ENCODE measurements around the gene SF3B3. TPM values are rescaled to one million over a fixed set of nuclear protein-coding genes. Genes with fewer than 3 reads are reported as not detected.

Gene SF3B3
- total RNA-seq, 1 experiment from 2014 or later = 403 TPM

DNA sequence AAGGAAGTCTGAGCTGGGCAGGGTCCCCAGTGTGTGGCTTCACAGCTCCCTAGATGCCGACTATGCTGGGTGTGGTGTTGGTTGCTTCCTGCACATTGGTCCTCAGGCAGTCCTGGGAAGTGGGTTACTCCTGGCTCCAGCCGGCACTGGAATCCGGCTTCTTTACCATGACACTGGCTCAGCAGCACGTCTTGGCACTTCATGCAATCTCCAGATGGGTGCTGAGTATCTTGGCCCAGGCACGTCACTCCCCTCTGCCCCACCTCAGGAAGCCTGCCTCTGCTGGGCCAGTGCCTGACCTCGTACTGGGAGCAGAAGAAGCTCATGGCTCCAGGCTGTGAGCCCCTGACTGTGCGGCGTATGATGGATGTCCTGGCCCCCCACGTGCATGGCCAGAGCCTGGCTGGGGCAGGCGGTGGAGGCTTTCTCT lies 44.7 kb upstream of the SF3B3 start:
- ChIA-PET RAD21 (ENCODE audit: low non-redundant PET in 1 of 2, low total read pairs in 2 of 2, uncharacterized antibody in 2 of 2, unreplicated experiment in 2 of 2) (no interaction called here), POLR2A (no interaction called here), CTCF (no interaction called here)
- TF ChIP-seq ELF1 (IDR thresholded peaks at IDR 0.05; ENCODE audit: borderline replicate concordance, low read depth) (no peak), JUND (IDR thresholded peaks at IDR 0.05) (no peak), SP1 (IDR thresholded peaks at IDR 0.05; ENCODE audit: low read depth) (no peak), EZH2phosphoT487 (IDR thresholded peaks at IDR 0.05; ENCODE audit: borderline replicate concordance) (no peak), EGR1 (IDR thresholded peaks at IDR 0.05; ENCODE audit: low read depth) (no peak), ZNF274 (IDR thresholded peaks at IDR 0.05; ENCODE audit: low read depth, low read length) (no peak), ATF3 (IDR thresholded peaks at IDR 0.05) (no peak), POLR2AphosphoS5 (IDR thresholded peaks at IDR 0.05; ENCODE audit: low read depth, low read length) (no peak), REST (IDR thresholded peaks at IDR 0.05; ENCODE audit: low read depth) (no peak), CEBPB (IDR thresholded peaks at IDR 0.05; ENCODE audit: low read depth) (no peak), SRF (IDR thresholded peaks at IDR 0.05; ENCODE audit: low read depth) (no peak), CBX3 (IDR thresholded peaks at IDR 0.05; ENCODE audit: low read depth) (no peak), SIN3A (IDR thresholded peaks at IDR 0.05; ENCODE audit: low read depth) (no peak), EZH2 (IDR thresholded peaks at IDR 0.05) (no peak), FOSL1 (IDR thresholded peaks at IDR 0.05; ENCODE audit: low read depth) (no peak), ZFX (IDR thresholded peaks at IDR 0.05) (no peak)
- TF ChIP-seq, protein P1, sequence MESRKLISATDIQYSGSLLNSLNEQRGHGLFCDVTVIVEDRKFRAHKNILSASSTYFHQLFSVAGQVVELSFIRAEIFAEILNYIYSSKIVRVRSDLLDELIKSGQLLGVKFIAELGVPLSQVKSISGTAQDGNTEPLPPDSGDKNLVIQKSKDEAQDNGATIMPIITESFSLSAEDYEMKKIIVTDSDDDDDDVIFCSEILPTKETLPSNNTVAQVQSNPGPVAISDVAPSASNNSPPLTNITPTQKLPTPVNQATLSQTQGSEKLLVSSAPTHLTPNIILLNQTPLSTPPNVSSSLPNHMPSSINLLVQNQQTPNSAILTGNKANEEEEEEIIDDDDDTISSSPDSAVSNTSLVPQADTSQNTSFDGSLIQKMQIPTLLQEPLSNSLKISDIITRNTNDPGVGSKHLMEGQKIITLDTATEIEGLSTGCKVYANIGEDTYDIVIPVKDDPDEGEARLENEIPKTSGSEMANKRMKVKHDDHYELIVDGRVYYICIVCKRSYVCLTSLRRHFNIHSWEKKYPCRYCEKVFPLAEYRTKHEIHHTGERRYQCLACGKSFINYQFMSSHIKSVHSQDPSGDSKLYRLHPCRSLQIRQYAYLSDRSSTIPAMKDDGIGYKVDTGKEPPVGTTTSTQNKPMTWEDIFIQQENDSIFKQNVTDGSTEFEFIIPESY (IDR thresholded peaks at IDR 0.05; ENCODE audit: extremely low read depth, insufficient replicate concordance, low read length) = no peak
- TF ChIP-seq, protein P2, sequence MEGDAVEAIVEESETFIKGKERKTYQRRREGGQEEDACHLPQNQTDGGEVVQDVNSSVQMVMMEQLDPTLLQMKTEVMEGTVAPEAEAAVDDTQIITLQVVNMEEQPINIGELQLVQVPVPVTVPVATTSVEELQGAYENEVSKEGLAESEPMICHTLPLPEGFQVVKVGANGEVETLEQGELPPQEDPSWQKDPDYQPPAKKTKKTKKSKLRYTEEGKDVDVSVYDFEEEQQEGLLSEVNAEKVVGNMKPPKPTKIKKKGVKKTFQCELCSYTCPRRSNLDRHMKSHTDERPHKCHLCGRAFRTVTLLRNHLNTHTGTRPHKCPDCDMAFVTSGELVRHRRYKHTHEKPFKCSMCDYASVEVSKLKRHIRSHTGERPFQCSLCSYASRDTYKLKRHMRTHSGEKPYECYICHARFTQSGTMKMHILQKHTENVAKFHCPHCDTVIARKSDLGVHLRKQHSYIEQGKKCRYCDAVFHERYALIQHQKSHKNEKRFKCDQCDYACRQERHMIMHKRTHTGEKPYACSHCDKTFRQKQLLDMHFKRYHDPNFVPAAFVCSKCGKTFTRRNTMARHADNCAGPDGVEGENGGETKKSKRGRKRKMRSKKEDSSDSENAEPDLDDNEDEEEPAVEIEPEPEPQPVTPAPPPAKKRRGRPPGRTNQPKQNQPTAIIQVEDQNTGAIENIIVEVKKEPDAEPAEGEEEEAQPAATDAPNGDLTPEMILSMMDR (IDR thresholded peaks at IDR 0.05 in 2 of 3, conservative IDR thresholded peaks at IDR 0.05 in 1 of 3; ENCODE audit: borderline replicate concordance in 1 of 3, insufficient read depth in 1 of 3, low read depth in 2 of 3, low read length in 2 of 3) = no peak
- TF ChIP-seq, protein P3, sequence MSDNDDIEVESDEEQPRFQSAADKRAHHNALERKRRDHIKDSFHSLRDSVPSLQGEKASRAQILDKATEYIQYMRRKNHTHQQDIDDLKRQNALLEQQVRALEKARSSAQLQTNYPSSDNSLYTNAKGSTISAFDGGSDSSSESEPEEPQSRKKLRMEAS (IDR thresholded peaks at IDR 0.05) = no peak
- no peak overlapping the region for H3K27ac ChIP-seq (ENCODE audit: low read depth, low read length)
- peaks cover 26 to 36% of the 10 kb centered on the region in 2 experiments for H3K4me1 ChIP-seq (ENCODE audit: control insufficient read depth in 1 of 2, insufficient read depth in 2 of 2, low read length in 2 of 2)
- H3K9ac ChIP-seq (ENCODE audit: low read length) = no peak overlapping the region
- H3K9me2 ChIP-seq (ENCODE audit: insufficient read depth) = no peaks in the 10 kb centered on the region
- intact Hi-C loops (cut with micrococcal nuclease) = no loop called here
- no peak overlapping the region for H2AFZ ChIP-seq (ENCODE audit: low read depth, low read length, poor library complexity, severe bottlenecking)
- DNase-seq (ENCODE audit: low read depth, low spot score) = no peak
- no peaks in the 10 kb centered on the region for H3K79me2 ChIP-seq (ENCODE audit: insufficient read depth, low read length)
- no peak overlapping the region for H3K4me2 ChIP-seq (ENCODE audit: low read length)
- no TSS peak for BruUV-seq (replicated peaks)
- no peaks in the 10 kb centered on the region for H3K27me3 ChIP-seq (ENCODE audit: insufficient read depth, low read length)
- H4K20me1 ChIP-seq (ENCODE audit: insufficient read depth) = no peaks in the 10 kb centered on the region
- peaks cover 0 to 3% of the 10 kb centered on the region in 2 experiments; a peak in 1 of 4 replicates for H3K36me3 ChIP-seq (ENCODE audit: control insufficient read depth in 1 of 2, insufficient read depth in 2 of 2, low read length in 2 of 2)
- no peak for ATAC-seq
- no peak overlapping the region for H3K4me3 ChIP-seq (replicated peaks in 1 of 2; ENCODE audit: low read depth in 1 of 2, low read length in 2 of 2)
- H3K9me3 ChIP-seq (ENCODE audit: control insufficient read depth in 1 of 2, insufficient read depth in 1 of 2, low read depth in 1 of 2, low read length in 2 of 2) = no peaks in the 10 kb centered on the region
